Right atrium auricular region (tissue), 2 donors: ENCODE data around the gene PDGFA. TPM values are rescaled to one million over a fixed set of nuclear protein-coding genes. Genes with fewer than 3 reads are reported as not detected.

Experiments used
- DNase-seq: peaks from one replicate; pipeline ENCODE4 v3.0.0-alpha.2; 2019; ENCODE audit warnings: low spot score
- H3K27ac ChIP-seq, 2 donors: fragments of 200-600 bp; sonication (generic); 1 replicate in 1 of 2; 2 replicates in 1 of 2; pipeline ENCODE4 v1.5.1; 2016 to 2019
- H3K27me3 ChIP-seq, 2 donors: fragments of 200-600 bp; sonication (generic); one replicate each; pipeline versions ENCODE4 v1.5.1 to v1.6.0; 2017 to 2019
- H3K36me3 ChIP-seq: fragments of 200-600 bp; sonication (generic); one replicate; pipeline ENCODE4 v1.5.1; 2016
- H3K4me1 ChIP-seq, 2 donors: fragments of 200-600 bp; sonication (generic); one replicate each; pipeline versions ENCODE4 v1.5.1 to v1.6.0; 2017 to 2019
- H3K4me3 ChIP-seq, 2 donors: fragments of 200-600 bp; sonication (generic); 1 replicate in 1 of 2; 2 replicates in 1 of 2; pipeline ENCODE4 v1.5.1; 2017 to 2019; ENCODE audit warnings: mild to moderate bottlenecking in 1 of 2, moderate library complexity in 1 of 2
- H3K9me3 ChIP-seq, 2 donors: fragments of 200-600 bp; sonication (generic); one replicate each; pipeline ENCODE4 v1.5.1; 2019
- CTCF ChIP-seq, 2 donors: fragments of 200-600 bp; sonication (generic); IDR thresholded peaks; one replicate each; pipeline ENCODE4 v1.5.1; 2019; ENCODE audit warnings: antibody characterized with exemption in 2 of 2
- total RNA-seq, 2 donors: library from RNA; depleted of rRNA; stranded (reverse); fragments of >200 nt; gene quantifications; one replicate each; pipeline ENCODE4 v1.1.0, GENCODE V29; 2016

The PDGFA gene
- total RNA-seq, 2 donors from 2014 or later, result 31.8 to 34.2 TPM

DNA sequence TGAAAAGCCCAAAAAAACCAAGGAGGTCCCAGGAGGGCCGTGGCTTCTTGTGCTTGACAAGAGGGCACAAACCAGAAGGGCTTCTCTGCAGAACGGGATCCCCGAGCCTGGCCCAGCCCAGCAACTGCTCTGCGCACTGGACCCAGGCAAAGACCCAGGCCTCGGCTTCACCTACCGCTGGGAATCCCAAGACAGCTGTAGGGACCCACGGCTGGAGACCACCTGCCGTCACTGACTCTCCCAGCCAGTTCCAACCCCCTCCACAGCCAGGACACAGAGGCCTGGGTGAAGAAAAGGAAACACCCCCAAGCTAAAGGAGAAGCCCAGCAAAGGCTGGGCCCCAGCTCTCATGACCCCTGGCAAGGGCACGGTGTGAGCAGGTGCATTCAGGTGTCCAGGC, 24.3 kb downstream of the PDGFA start:
- Histone ChIP-seq H3K4me1 (peaks cover 0 to 7% of the 10 kb centered on the region in 2 donors), H3K36me3 (peaks cover 39% of the 10 kb centered on the region), H3K27ac (no peak overlapping the region), H3K27me3 (no peaks in the 10 kb centered on the region), H3K9me3 (no peaks in the 10 kb centered on the region), H3K4me3 (no peak overlapping the region)
- no peak for TF ChIP-seq CTCF (IDR thresholded peaks at IDR 0.05)
- DNase-seq, result no peak

DNA sequence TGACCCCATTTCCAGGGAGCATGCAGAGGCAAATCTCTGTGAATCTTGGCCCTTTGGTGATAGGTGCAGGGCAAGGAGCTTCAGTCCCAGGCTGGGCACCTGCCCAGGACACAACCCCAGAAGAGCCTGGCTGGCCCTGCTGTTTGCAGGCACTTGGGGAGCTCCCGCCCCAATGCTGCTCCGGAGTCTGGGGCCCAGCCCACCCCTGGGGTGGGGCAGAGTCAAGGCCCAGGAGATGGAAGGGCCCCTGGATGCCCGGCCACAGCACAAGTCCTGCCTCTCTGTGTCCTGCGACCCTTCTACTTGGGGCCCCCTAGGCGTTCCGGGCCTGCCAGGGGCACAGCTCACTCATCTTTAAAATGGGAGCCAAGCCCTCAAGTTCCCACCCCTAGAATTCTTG, 24.7 kb downstream of the PDGFA start:
- Histone ChIP-seq H3K27me3 (no peaks in the 10 kb centered on the region), H3K9me3 (no peaks in the 10 kb centered on the region), H3K36me3 (peaks cover 35% of the 10 kb centered on the region), H3K27ac (no peak overlapping the region), H3K4me1 (peaks cover 0 to 7% of the 10 kb centered on the region in 2 donors), H3K4me3 (no peak overlapping the region)
- no peak for DNase-seq
- TF ChIP-seq CTCF (IDR thresholded peaks at IDR 0.05), result no peak

GRCh38 chr7:494259-494687, 25.4 kb downstream of the PDGFA start:
- no peak for TF ChIP-seq CTCF (IDR thresholded peaks at IDR 0.05)

GRCh38 chr7:493661-494251, 25.9 kb downstream of the PDGFA start:
- H3K27ac ChIP-seq, result no peak overlapping the region
- TF ChIP-seq CTCF (IDR thresholded peaks at IDR 0.05), result no peak
- peak overlapping the region in 1 of 2 donors; percentile 15 for H3K4me3 ChIP-seq
- no peaks in the 10 kb centered on the region for H3K27me3 ChIP-seq
- no peak for DNase-seq
- peaks cover 0 to 7% of the 10 kb centered on the region in 2 donors for H3K4me1 ChIP-seq
- H3K9me3 ChIP-seq, result no peaks in the 10 kb centered on the region
- peaks cover 23% of the 10 kb centered on the region for H3K36me3 ChIP-seq

More at GRCh38 chr7:494259-494687, 25.4 kb downstream of the PDGFA start:
- peaks cover 28% of the 10 kb centered on the region for H3K36me3 ChIP-seq
- DNase-seq, result no peak
- H3K9me3 ChIP-seq, result no peaks in the 10 kb centered on the region
- peaks cover 0 to 7% of the 10 kb centered on the region in 2 donors for H3K4me1 ChIP-seq
- H3K27ac ChIP-seq, result no peak overlapping the region
- peak overlapping the region in 1 of 2 donors; percentile 15 for H3K4me3 ChIP-seq
- H3K27me3 ChIP-seq, result no peaks in the 10 kb centered on the region

DNA sequence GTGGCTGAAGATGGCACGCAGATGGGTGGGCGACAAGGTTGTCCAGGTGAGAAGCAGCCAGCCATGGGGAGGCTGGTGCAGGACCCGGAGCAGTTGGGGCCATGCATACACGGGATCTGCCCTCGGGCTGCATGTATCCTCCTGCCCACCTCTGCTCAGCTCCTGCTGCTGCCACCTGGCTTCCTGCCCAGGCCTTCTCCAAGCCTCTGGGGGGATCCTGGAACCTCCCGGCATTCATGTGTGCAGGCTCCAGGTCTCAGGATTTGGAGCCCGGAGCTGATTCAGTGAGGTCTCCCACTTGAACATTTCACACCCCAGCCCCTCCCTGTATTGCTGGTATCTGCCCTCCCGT, 27.0 kb downstream of the PDGFA start:
- H3K4me1 ChIP-seq, result peaks cover 0 to 7% of the 10 kb centered on the region in 2 donors
- DNase-seq, result no peak
- H3K27me3 ChIP-seq, result no peaks in the 10 kb centered on the region
- H3K4me3 ChIP-seq, result no peak overlapping the region
- H3K27ac ChIP-seq, result no peak overlapping the region
- H3K36me3 ChIP-seq, result peaks cover 14% of the 10 kb centered on the region
- TF ChIP-seq CTCF (IDR thresholded peaks at IDR 0.05), result no peak
- no peaks in the 10 kb centered on the region for H3K9me3 ChIP-seq
